ENCODE results near the gene AP2A2.

AP2A2 gene

DNA sequence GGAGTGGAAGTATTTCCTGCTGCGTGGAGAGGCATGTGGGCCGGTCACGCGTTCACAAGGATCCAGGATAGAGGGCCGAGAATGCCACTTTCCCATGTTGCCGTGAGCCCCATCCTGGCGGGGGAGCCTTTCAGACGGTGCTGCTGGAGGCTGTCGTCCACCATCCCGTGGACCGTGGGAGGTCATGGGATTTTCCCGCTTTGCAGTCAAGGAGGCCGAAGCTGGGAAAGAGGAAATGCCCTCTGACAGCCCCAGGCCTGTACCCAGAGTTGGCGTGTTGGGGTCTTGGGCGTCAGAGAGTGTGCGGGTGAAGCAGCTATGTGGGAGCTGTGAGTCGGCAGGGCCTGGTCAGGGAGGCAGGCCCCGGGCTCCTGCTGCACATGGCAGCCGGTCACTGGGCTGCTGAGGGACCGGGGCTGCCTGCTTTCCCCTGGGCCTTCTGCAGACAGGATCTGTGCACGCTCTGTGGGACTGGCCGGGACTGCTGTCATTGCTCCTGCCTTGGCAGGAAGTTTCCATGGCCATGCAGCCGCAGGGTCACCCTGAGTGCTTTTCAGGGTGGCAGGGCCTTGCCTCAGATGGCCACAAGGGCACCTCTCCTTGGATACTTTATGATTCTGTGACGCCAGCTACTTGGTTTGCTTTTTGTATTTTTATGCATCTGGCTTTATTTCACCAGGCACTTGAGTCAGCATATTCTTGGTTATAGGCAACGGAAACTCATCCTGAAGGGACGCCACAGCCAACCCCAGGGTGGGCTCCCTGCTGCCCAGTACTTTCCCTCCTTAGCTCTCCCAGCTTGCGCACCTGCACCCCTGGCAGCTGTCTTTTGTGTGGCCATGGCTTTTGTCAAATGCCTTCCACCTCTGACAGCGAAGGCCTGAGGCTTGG, 52.4 kb downstream of the AP2A2 start:
- DNase-seq, result no peak

DNA sequence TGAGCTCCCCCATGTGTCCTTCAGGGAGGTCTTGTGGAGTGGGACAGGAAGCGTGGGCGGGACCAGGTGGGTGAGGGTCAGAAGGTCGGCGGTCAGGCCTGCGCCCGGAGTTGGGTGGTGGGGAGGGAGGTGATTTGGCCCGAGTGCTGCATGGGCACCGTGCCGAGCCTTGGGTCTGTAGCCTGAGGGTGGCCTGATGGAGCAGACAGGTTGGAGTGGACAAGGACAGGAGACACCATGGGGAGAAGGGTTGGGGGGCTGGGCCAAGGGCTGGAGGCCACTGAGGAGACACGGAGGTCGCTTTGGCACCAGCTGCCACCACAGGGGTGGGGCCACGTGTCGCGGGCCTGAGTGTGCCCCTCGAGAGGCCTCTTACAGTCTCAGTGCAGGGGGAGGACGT, 53.1 kb downstream of the AP2A2 start:
- DNase-seq, result no peak

DNA sequence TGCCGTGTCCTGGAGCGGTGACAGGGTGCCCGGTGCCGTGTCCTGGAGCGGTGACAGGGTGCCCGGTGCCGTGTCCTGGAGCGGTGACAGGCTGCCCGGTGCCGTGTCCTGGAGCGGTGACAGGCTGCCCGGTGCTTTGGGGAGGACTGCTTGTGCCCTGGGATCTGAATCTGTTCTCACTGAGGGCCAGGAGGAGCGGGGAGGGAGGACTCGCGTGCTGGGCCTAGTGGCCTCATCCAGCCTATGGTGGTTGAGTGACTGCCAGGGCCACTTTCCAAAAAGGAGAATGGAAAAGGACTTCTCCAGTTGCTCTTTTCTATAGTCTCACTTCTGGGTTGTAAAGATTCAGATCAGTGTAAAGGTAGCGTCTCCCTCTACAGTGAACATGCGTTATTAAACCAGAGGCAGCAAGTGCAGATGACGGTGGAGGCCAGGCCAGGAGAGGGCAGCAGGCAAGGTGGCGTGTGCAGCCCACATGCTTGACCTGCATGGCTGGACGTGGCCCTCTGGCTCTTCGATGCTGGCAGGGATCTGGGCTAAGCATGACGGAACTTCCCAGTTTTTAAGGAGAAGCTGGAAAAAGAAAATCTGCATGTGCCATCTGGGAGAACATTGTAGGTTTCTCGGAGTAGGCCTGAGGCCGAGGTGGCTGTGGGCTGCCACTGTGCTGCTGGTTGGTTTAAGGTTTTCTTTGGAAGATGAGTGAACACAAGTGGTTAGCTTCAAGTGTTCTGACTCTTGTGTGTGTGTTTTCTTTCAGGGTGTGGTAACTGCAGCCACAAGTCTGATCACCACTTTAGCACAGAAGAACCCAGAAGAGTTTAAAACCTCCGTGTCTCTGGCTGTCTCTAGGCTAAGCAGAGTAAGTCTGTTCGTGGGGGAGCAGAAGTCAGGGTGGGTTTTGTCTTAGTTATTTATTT, 55.0 kb downstream of the AP2A2 start:
- no peak for DNase-seq

DNA sequence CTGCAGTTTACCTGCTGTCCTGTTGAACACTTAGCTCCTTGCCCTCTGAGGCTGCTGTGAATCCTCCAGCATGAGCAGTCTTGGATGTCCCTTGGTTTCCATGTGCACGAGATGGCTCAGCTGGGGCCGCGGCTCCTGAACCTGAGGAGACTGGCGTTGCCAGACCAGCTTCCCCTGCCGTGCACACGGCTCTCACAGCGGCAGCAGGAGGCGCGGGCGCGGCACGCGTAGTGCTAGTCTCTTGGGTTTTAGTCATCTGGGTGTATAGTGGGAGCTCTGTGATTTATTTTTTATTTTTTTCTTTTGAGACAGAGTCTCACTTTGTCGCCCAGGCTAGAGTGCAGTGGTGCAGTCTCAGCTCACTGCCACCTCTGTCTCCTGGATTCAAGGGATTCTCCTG, 56.1 kb downstream of the AP2A2 start:
- no peak for DNase-seq

DNA sequence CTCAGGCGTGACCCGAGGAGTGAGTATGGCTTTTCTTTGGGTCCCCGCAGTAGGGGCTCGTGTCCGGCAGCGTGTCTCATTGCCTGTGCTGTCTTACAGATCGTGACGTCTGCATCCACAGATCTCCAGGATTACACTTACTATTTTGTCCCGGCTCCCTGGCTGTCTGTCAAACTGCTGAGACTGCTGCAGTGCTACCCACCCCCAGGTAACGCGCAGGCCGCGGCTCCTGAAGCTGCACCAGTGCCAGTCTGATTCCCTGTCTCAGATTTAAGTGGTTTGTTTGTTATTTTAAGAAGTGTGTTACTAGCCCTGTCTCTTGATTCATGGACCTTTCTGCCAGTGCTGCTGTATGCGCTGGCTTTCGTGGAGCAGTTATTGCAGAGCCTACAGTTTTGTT, 58.9 kb downstream of the AP2A2 start:
- DNase-seq, result no peak

DNA sequence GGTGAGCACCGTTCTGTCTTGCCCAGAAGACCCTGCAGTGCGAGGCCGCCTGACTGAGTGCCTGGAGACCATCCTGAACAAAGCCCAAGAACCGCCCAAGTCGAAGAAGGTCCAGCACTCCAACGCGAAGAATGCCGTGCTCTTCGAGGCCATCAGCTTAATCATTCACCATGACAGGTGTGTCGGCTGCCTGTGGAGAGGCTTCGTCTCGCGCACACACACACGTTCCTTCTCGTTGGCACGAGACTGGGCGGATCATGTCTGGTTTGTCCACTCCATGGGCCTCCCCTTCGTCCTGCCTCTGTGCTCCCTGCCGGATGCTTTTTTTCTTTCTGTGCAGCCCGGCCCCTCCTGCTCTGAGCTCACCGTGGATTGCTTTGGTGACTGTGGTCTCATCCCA, 59.7 kb downstream of the AP2A2 start:
- DNase-seq, result no peak

DNA sequence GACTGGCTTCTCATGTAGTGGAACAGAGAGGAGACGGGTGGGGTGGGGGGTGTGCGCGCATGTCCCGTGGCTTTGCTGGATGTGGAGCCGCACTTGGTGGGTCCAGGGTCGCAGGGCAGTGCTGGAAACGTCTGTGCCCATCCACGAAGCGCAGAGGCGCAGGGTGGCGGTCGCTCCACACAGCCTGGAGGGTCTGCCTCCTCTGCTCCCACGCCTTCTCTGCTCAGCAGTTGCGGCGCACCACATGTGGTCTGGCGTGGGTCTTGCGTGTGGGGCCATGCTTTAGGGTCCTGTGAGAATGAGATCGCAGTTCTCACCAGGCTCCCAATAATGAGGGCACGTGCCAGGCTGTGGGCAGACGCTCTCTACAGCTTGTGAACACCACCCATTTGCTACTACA, 60.2 kb downstream of the AP2A2 start:
- no peak for DNase-seq

DNA sequence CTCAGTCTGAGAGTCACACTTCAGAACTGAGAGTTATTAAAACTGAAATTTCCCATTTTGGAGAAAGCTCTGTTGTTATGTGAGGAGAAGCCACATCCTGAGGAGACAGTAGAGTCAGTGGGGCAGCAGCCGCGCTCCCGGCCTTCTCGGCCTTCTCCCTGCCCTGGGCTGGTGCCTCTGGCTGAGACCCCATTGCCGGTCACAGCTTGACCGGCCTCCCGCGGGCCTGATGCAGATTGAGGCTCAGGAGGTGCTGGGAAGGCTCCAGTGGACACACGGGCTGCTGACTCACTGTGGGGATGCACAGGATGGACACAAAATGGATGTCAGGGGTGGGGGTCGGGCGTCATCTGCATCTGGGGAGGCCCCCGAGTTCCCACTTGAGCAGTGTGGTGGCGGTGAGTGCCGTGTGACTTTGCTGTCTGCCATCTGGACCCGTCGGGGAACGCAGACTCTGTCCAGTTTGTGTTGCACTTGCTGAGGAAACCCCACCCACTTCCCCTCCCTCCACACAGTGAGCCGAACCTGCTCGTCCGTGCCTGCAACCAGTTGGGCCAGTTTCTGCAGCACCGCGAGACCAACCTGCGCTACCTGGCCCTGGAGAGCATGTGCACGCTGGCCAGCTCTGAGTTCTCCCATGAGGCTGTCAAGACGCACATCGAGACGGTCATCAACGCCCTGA, 60.7 kb downstream of the AP2A2 start:
- no peak for DNase-seq

DNA sequence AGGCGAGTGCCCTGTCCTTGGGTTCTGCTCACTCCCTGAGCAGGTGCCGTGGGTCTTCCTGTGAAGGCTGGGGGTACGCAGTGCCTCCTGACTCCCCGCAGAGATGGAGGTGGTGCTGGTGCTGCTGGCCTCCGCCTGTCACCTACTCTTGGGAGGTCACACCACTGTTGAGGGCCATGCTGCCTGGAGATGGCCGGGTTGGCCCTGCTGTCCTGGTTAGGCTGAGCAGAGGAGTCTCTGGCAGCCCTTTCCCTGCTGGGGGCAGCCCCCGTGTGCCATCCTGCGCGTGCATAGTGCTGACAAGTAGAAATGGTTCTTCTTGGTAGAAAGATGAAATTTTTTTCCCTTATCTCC, 61.3 kb downstream of the AP2A2 start:
- no peak for DNase-seq

DNA sequence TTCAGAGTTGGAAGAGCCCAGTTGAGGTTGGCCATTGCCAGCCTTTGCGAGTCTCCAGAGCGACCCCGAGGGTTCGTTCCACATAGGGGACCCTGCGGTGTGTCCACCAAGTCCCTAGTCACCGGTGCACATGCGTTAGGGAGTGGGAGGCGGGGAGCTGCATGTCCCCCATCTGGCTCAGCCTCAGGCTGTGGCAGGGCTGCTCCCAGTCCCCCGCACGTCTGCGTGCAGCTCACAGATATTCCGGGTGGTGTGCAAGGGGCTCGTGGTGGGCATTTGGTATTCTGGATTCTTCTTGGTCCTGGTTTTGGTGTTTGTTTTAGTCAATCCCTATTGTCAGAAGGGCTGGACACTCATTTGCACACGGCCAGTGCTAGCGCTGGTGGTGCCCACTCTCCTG, 62.0 kb downstream of the AP2A2 start:
- DNase-seq, result no peak

DNA sequence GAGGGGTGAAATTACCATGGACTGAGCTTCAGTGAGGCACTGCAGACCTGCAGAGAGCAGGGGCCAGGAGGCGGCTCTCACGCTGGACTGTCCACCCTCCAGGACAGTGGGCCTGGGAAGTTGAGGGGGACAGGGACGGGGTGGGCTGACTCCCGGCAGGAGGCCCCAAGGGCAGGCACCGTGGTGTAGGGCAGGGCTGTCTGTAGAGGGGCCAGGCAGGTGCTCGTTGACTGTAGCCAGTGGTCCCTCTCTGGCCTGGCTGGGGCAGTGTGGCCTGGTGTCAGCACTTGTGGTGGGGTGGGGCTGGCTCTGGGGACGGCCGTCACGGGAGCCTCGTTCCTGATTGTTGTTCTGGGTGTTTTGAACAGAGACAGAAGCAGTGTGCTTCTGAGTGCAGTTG, 64.4 kb downstream of the AP2A2 start:
- no peak for DNase-seq

DNA sequence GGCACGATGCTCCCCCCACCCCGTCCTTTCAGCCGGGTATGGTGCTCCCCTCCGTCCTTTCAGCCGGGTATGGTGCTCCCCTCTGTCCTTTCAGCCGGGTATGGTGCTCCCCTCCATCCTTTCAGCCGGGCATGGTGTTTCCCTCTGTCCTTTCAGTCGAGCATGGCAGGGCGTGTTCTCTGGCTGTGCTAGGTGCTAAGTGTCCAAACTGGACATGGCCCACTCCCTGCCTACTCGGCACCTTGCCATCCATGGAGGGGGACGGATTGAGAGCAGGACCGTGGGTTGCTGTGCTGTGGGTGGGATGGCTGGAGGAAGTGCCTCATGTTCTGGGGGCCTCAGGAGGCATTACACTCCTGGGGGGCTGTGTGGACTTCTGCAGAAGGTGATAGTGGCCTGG, 65.4 kb downstream of the AP2A2 start:
- DNase-seq, result no peak

DNA sequence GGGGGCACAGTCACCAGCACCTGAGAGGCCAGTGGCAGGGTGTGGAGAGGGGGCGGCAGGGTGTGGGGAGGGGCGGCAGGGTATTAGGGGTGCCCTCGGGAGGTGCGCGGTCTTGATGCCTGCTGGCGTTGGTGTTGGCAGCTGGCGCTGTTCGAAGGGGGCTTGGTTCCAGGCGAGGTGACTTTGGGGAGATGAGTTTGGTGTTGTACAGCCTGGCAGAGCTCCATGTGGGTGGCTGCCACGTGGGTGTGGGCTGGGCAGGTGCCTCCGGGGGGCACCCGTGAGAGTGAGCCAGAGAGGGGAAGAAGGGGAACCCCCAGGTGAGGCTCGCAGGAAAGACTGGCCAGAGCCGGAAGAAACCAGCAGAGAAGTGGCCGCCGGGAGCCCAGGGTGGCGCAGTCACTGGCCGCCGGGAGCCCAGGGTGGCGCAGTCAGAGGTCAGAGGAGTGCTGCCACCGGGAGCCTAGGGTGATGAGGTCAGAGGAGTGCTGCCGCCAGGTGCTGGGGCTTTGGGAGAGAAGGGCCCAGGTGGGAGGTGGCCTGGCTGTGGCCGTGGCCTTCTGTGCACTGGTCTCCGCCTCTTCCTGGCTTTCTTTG, 66.1 kb downstream of the AP2A2 start:
- no peak for DNase-seq

DNA sequence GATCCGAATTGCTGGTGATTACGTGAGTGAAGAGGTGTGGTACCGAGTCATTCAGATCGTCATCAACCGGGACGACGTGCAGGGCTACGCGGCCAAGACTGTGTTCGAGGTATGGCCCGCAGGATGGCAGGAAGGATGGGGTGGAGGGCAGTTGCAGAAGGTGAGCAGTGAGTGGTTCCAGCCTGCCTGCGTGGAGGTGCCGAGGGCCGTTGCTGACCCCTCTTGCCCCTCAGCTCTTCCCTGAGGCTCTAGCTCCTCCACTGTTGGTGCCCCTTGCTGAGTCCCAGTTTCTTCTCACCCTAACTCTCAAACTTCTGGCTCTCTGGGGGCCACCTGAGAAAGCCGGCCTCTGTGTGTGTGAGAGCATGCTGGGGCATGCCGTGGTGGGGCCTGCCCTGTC, 66.9 kb downstream of the AP2A2 start:
- no peak for DNase-seq

DNA sequence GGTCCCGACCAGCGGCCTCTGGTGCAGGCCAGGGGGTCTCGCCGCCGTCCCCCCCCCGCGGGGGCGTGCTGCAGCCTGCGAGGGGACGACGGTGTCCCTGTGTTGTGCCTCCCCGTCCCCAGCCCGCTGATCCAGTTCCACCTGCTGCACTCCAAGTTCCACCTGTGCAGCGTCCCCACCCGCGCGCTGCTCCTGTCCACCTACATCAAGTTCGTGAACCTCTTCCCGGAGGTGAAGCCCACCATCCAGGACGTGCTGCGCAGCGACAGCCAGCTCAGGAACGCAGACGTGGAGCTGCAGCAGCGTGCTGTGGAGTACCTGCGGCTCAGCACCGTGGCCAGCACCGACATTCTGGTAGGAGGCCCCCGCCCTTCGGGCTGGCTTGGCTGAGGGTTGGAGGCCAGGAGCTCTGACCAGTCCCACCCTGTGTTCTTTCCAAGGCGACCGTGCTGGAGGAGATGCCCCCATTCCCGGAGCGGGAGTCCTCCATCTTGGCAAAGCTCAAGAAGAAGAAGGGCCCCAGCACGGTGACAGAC, 68.0 kb downstream of the AP2A2 start:
- DNase-seq, result no peak

DNA sequence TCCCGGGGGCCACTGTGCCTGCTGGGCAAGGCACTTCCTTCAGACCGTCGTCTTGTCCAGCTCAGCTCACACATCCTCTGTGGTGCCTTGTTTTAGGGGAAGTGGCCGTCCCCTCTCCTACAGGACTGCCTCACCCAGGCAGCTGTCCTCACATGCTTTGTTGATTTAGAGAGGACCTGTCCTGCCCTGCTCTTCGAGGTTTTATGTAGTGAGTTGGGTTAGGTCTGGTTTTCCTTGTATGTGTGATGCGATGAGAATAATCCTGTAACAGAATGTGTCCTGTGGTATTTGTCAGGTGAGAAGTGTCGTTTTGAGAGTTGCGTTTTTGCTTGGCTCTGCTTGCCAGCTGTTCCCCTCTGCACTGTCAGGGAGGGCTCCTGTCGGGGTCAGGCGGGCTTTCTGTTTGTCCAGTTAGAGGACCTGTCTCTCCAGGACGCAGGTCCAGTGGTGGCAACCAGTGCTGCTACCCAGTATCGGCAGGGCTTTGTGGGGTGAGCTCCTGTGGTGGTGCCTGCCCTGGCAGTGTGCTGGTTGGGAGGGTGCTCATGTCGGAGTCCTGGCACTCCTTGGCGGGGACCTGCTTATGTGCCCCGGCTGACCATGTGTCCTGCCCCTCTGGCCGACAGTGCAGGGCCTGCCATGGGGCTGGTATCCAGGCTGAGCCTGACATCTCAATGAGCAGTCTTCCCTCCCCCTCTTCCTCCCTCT, 69.5 kb downstream of the AP2A2 start:
- DNase-seq, result peak; percentile 85

DNA sequence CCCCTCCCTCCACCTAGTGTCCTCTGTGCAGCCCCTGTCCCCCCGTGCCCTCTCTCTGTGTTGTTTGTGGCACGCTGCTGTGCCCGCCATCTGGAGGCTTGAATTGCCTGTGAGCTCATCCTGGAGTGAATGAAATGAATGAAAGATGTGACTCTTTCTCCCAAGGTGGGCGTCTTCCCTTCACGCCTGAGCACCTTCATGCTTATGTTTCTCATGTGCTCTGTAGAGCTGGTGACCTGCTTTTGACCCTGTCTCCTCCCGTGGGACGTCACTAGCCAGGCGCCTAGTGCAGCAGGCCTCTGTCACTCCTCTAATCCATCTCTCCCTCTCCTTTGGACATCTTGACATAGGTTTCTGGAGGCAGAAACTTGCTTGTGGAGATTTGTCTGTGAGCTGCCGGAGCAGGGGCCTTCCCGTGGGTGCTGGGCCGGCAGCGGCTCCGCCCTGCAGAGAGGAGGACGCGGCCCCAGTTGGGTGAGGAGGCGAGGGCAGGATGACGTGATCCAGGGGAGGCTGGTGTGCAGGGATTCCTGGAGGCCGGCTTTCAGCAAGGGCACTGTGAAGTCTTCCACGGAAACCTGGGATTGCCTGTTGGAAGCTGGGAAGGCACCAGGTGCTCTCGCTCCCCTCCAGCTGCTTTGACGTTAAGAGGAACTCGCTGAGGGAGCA, 70.2 kb downstream of the AP2A2 start:
- no peak for DNase-seq

DNA sequence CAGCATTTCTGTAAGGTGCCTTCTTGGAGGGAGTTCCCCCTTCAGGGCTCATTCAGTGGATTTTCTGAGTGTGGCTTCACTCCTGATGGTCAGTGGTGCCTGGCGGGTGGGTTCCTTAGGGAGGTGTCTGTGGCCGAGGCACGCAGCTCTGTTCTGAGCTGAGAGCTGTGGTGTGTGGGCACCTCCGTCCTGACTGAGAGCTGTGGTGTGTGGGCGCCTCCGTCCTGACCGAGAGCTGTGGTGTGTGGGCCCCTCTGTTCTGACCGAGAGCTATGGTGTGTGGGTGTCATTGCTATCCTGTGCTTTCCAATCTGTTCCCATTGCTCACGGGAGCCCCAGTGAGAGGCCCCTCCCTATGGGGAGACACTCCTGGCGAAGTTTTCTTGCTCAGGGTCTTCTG, 71.0 kb downstream of the AP2A2 start:
- DNase-seq, result no peak

DNA sequence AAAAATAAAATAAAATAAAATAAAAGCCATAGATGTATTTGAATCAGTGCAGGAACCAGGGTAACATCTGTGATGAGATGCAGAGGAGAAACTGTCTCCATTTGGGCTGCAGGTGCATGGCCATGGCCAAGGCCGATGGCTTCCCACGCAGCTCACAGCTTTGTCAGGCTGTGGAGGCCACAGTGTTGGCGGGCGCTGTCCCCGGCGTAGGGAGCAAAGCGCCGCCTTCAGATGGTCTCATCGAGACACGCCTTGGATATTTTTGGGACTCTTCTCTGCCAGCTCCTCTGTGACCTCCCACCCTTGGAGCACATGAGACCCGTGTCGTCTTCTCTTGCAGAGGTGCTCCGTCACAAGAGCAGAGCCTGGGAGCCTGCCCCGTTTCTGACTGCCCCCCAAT, 72.2 kb downstream of the AP2A2 start:
- DNase-seq, result no peak

DNA sequence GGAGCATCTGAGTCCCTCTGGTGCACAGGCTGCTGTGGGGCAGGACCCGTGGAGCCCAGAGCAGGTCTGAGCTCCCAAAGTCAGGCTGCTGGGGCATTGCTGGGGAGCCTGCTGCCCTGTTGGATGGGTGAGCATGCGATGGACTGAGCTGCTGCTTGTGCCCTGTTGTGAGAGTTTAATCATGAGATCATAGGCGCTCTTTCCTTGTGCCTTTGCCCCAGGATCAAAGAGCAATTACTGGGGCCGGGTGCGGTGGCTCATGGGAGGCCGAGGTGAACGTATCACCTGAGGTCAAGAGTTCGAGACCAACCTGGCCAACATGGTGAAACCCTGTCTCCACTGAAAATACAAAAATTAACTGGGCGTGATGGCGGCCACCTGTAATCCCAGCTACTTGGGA, 73.3 kb downstream of the AP2A2 start:
- no peak for DNase-seq

Measured in 8988T (cell line).